ENCODE results near the gene CTBP2.
A peak's percentile ranks its signal among the peaks of the same experiment; 100 is the strongest.

The CTBP2 gene

GRCh38 chr10:125159932-125160855 is at the start of gene CTBP2:
CTBP2 (minus strand) TSS chr10:125160563.
- H3K27ac ChIP-seq (ENCODE audit: low read depth, low read length) = peak within 1 kb of the TSS; percentile 90
- peak within 1 kb of the TSS; percentile 74 for H3K4me3 ChIP-seq (ENCODE audit: low read length)
- peak within 1 kb of the TSS; percentile 56 for H3K9ac ChIP-seq (ENCODE audit: low read length)
- H3K36me3 ChIP-seq (ENCODE audit: control insufficient read depth, insufficient read depth, low read length) = no peaks in the 10 kb centered on the region
- H3K27me3 ChIP-seq (ENCODE audit: control insufficient read depth, insufficient read depth, low read length) = no peaks in the 10 kb centered on the region
- H3K4me1 ChIP-seq (ENCODE audit: control insufficient read depth, insufficient read depth, low read length) = peaks cover 24% of the 10 kb centered on the region

- no peak overlapping the region for H3K27ac ChIP-seq (ENCODE audit: low read depth, low read length)
- no peaks in the 10 kb centered on the region for H3K36me3 ChIP-seq (ENCODE audit: control insufficient read depth, insufficient read depth, low read length)
- H3K27me3 ChIP-seq (ENCODE audit: control insufficient read depth, insufficient read depth, low read length) = no peaks in the 10 kb centered on the region
- no peak overlapping the region for H3K4me3 ChIP-seq (ENCODE audit: low read length)
- no peak overlapping the region for H3K9ac ChIP-seq (ENCODE audit: low read length)
- no peaks in the 10 kb centered on the region for H3K4me1 ChIP-seq (ENCODE audit: control insufficient read depth, insufficient read depth, low read length)
These were observed 49.4 kb upstream of the CTBP2 start for GRCh38 chr10:125209591-125210355.

GRCh38 chr10:125208854-125209565 is 48.6 kb upstream of the CTBP2 start:
- H3K27me3 ChIP-seq (ENCODE audit: control insufficient read depth, insufficient read depth, low read length) = no peaks in the 10 kb centered on the region
- no peak overlapping the region for H3K27ac ChIP-seq (ENCODE audit: low read depth, low read length)
- H3K9ac ChIP-seq (ENCODE audit: low read length) = no peak overlapping the region
- no peaks in the 10 kb centered on the region for H3K4me1 ChIP-seq (ENCODE audit: control insufficient read depth, insufficient read depth, low read length)
- H3K4me3 ChIP-seq (ENCODE audit: low read length) = no peak overlapping the region
- H3K36me3 ChIP-seq (ENCODE audit: control insufficient read depth, insufficient read depth, low read length) = no peaks in the 10 kb centered on the region

GRCh38 chr10:125206623-125207022 is 46.3 kb upstream of the CTBP2 start:
- no peaks in the 10 kb centered on the region for H3K36me3 ChIP-seq (ENCODE audit: control insufficient read depth, insufficient read depth, low read length)
- no peak overlapping the region for H3K27ac ChIP-seq (ENCODE audit: low read depth, low read length)
- H3K27me3 ChIP-seq (ENCODE audit: control insufficient read depth, insufficient read depth, low read length) = no peaks in the 10 kb centered on the region
- no peak overlapping the region for H3K4me3 ChIP-seq (ENCODE audit: low read length)
- H3K4me1 ChIP-seq (ENCODE audit: control insufficient read depth, insufficient read depth, low read length) = no peaks in the 10 kb centered on the region
- H3K9ac ChIP-seq (ENCODE audit: low read length) = no peak overlapping the region

GRCh38 chr10:125205431-125205830 is 45.1 kb upstream of the CTBP2 start:
- Histone ChIP-seq H3K4me3 (ENCODE audit: low read length) (no peak overlapping the region), H3K4me1 (ENCODE audit: control insufficient read depth, insufficient read depth, low read length) (no peaks in the 10 kb centered on the region), H3K36me3 (ENCODE audit: control insufficient read depth, insufficient read depth, low read length) (no peaks in the 10 kb centered on the region), H3K9ac (ENCODE audit: low read length) (no peak overlapping the region), H3K27ac (ENCODE audit: low read depth, low read length) (no peak overlapping the region), H3K27me3 (ENCODE audit: control insufficient read depth, insufficient read depth, low read length) (no peaks in the 10 kb centered on the region)

GRCh38 chr10:125204400-125204799 is 44.0 kb upstream of the CTBP2 start:
- Histone ChIP-seq H3K4me1 (ENCODE audit: control insufficient read depth, insufficient read depth, low read length) (no peaks in the 10 kb centered on the region), H3K4me3 (ENCODE audit: low read length) (no peak overlapping the region), H3K9ac (ENCODE audit: low read length) (no peak overlapping the region), H3K27ac (ENCODE audit: low read depth, low read length) (no peak overlapping the region), H3K27me3 (ENCODE audit: control insufficient read depth, insufficient read depth, low read length) (no peaks in the 10 kb centered on the region), H3K36me3 (ENCODE audit: control insufficient read depth, insufficient read depth, low read length) (no peaks in the 10 kb centered on the region)

GRCh38 chr10:125203186-125203800 is 42.9 kb upstream of the CTBP2 start:
- H3K4me1 ChIP-seq (ENCODE audit: control insufficient read depth, insufficient read depth, low read length) = no peaks in the 10 kb centered on the region
- no peak overlapping the region for H3K4me3 ChIP-seq (ENCODE audit: low read length)
- H3K36me3 ChIP-seq (ENCODE audit: control insufficient read depth, insufficient read depth, low read length) = no peaks in the 10 kb centered on the region
- H3K27me3 ChIP-seq (ENCODE audit: control insufficient read depth, insufficient read depth, low read length) = no peaks in the 10 kb centered on the region
- H3K27ac ChIP-seq (ENCODE audit: low read depth, low read length) = no peak overlapping the region
- H3K9ac ChIP-seq (ENCODE audit: low read length) = no peak overlapping the region

- Histone ChIP-seq H3K4me3 (ENCODE audit: low read length) (no peak overlapping the region), H3K27me3 (ENCODE audit: control insufficient read depth, insufficient read depth, low read length) (no peaks in the 10 kb centered on the region), H3K9ac (ENCODE audit: low read length) (no peak overlapping the region), H3K27ac (ENCODE audit: low read depth, low read length) (no peak overlapping the region), H3K4me1 (ENCODE audit: control insufficient read depth, insufficient read depth, low read length) (no peaks in the 10 kb centered on the region), H3K36me3 (ENCODE audit: control insufficient read depth, insufficient read depth, low read length) (no peaks in the 10 kb centered on the region)
These were observed 41.6 kb upstream of the CTBP2 start for GRCh38 chr10:125201791-125202622.

GRCh38 chr10:125201108-125201524 is 40.8 kb upstream of the CTBP2 start:
- Histone ChIP-seq H3K27ac (ENCODE audit: low read depth, low read length) (no peak overlapping the region), H3K27me3 (ENCODE audit: control insufficient read depth, insufficient read depth, low read length) (no peaks in the 10 kb centered on the region), H3K36me3 (ENCODE audit: control insufficient read depth, insufficient read depth, low read length) (no peaks in the 10 kb centered on the region), H3K4me1 (ENCODE audit: control insufficient read depth, insufficient read depth, low read length) (no peaks in the 10 kb centered on the region), H3K9ac (ENCODE audit: low read length) (no peak overlapping the region), H3K4me3 (ENCODE audit: low read length) (no peak overlapping the region)

GRCh38 chr10:125200396-125200795 is 40.0 kb upstream of the CTBP2 start:
- no peaks in the 10 kb centered on the region for H3K4me1 ChIP-seq (ENCODE audit: control insufficient read depth, insufficient read depth, low read length)
- no peak overlapping the region for H3K9ac ChIP-seq (ENCODE audit: low read length)
- H3K27me3 ChIP-seq (ENCODE audit: control insufficient read depth, insufficient read depth, low read length) = no peaks in the 10 kb centered on the region
- H3K27ac ChIP-seq (ENCODE audit: low read depth, low read length) = no peak overlapping the region
- no peak overlapping the region for H3K4me3 ChIP-seq (ENCODE audit: low read length)
- H3K36me3 ChIP-seq (ENCODE audit: control insufficient read depth, insufficient read depth, low read length) = no peaks in the 10 kb centered on the region

GRCh38 chr10:125199270-125199669 is 38.9 kb upstream of the CTBP2 start:
- H3K27me3 ChIP-seq (ENCODE audit: control insufficient read depth, insufficient read depth, low read length) = no peaks in the 10 kb centered on the region
- no peak overlapping the region for H3K9ac ChIP-seq (ENCODE audit: low read length)
- no peak overlapping the region for H3K4me3 ChIP-seq (ENCODE audit: low read length)
- H3K27ac ChIP-seq (ENCODE audit: low read depth, low read length) = no peak overlapping the region
- H3K4me1 ChIP-seq (ENCODE audit: control insufficient read depth, insufficient read depth, low read length) = no peaks in the 10 kb centered on the region
- H3K36me3 ChIP-seq (ENCODE audit: control insufficient read depth, insufficient read depth, low read length) = no peaks in the 10 kb centered on the region
